Small intestine (tissue), 7 donors: Measurements from ENCODE around the gene KCMF1. TPM values are rescaled to one million over a fixed set of nuclear protein-coding genes. Genes with fewer than 3 reads are reported as not detected.

Source experiments
- DNase-seq, 2 donors: peaks; one replicate each; pipeline versions ENCODE4 v3.0.0 to v3.0.0-alpha.2; 2013
- FAIRE-seq: peaks from 2 replicates; lab custom pipeline; 2012; peaks lifted over from hg19 to GRCh38; lab: Jason Lieb, UNC
- H3K27ac ChIP-seq, 3 donors: one replicate each; pipeline ENCODE4 v1.5.1; 2013; ENCODE audit warnings: low read length in 2 of 3, mild to moderate bottlenecking in 2 of 3, control low read depth in 1 of 3, inconsistent platforms in 1 of 3, low read depth in 1 of 3, moderate library complexity in 1 of 3
- H3K27me3 ChIP-seq, 3 donors: one replicate each; pipeline ENCODE4 v1.6.1; 2013; ENCODE audit warnings: low read length in 3 of 3, inconsistent platforms in 1 of 3; ENCODE audit not compliant: control insufficient read depth in 3 of 3, insufficient read depth in 3 of 3
- H3K36me3 ChIP-seq, 3 donors: one replicate each; pipeline ENCODE4 v1.6.1; 2013; ENCODE audit warnings: low read length in 3 of 3, inconsistent platforms in 1 of 3, low read depth in 1 of 3, mild to moderate bottlenecking in 1 of 3, moderate library complexity in 1 of 3; ENCODE audit not compliant: control insufficient read depth in 3 of 3, insufficient read depth in 2 of 3
- H3K4me1 ChIP-seq, 3 donors: one replicate each; pipeline ENCODE4 v1.6.1; 2013; ENCODE audit warnings: low read length in 2 of 3, inconsistent platforms in 1 of 3, low read depth in 1 of 3, mild to moderate bottlenecking in 1 of 3, moderate library complexity in 1 of 3; ENCODE audit not compliant: control insufficient read depth in 3 of 3, insufficient read depth in 2 of 3
- H3K4me3 ChIP-seq, 3 donors: one replicate each; pipeline ENCODE4 v1.5.1; 2013; ENCODE audit warnings: low read length in 3 of 3, control low read depth in 1 of 3, inconsistent platforms in 1 of 3, low read depth in 1 of 3, mild to moderate bottlenecking in 1 of 3, moderate library complexity in 1 of 3
- H3K9me3 ChIP-seq, 2 donors: one replicate each; pipeline ENCODE4 v1.6.1; 2013; ENCODE audit warnings: low read depth in 1 of 2, low read length in 1 of 2; ENCODE audit not compliant: control insufficient read depth in 2 of 2, insufficient read depth in 1 of 2
- WGBS, 3 donors: extraction: QIAGEN DNeasy Blood & Tissue Kit; methylation state at CpG; one replicate each; pipeline ENCODE4 v1.1.7; 2013; 5-methylcytosine and 5-hydroxymethylcytosine counted together
- polyA plus RNA-seq, 4 donors: library from polyadenylated mRNA; stranded (reverse) in 3 of 4; unstranded in 1 of 4; fragments of 200-250 nt in 3 of 4; fragments of 120-200 nt in 1 of 4; gene quantifications; one replicate each; pipeline versions ENCODE4 v1.2.1 to v1.2.3, GENCODE V29; 2013
- donor health status: healthy with polysubstance abuse.
- donor health status: control.
- donor health status: control.
- donor health status: Bipolar disorder and iron deficiency.
- donor health status: healthy.

KCMF1 gene
- polyA plus RNA-seq, 4 donors: 31.9 to 58.9 (median 44.8) TPM

DNA sequence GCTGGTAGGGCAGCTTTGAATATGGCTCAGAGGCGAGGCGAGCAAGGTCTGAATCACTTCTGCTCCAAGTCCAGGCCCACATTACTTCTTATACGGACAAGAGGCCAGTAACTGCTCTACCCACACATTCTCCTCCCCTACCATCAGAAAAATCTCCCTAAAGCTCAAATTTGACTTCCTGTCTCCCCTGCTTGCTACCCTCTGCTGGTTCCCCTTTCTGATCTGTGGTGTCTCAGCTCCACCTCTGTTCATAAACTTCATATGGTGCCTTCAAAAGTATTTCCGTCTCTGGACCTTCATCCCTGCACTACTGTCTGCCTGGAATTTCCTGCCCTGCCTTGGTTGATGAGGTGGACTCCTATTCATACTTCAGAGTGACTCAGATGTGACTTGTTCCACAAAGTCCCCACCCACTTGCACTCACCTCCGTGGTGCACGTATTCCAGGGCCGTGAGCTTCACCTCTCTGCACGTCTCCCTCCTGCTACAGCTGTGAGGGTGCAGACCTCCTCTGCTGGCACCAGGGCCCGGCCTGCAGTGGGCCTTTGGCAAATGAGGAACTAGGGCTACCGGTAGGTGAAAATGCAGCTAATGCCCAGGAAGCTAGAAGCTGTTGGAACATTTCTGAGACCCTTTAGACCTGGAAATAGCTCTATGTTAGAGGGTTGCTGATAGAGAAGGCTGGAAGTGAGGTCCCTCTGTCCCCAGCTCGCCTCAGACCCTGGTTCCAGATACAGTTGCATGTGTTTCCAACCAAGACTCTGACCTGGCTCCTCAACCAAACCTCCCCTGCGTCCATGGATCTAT is 24.6 kb upstream of the KCMF1 start:
- peak; percentile 71 to 97 for DNase-seq
- 30 to 43% (median 36%) methylated on average over 12 of the region's 12 CpGs for WGBS, 3 donors

DNA sequence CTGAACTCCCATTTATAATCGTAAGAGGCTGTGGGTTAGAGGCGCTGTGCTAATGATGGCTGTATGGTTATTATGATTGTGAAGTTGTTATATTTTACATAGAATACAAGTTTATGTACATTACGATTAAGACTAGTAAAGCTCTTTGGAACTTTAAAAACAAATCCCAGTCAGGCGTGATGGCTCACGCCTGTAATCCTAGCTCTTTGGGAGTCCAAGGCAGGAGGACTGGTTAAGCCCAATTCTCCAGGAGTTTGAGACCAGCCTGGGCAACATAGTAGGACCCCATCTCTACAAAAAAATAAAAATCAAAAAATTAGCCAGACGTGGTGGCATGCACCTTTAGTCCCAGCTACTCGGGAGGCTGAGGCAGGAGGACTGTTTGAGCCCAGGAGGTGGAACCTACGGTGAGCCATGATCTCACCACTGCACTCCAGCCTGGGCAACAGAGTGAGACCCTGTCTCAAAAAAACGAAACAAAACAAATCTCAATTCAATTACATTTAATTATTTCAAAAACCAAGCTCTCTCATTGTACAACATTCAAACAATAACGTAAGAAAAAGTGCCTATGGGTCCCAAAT is 23.9 kb upstream of the KCMF1 start:
- H3K9me3 ChIP-seq: no peaks in the 10 kb centered on the region
- 85 to 89% (median 86%) methylated on average over 10 of the region's 10 CpGs for WGBS, 3 donors
- H3K4me1 ChIP-seq: peaks cover 0 to 10% (median 0%) of the 10 kb centered on the region in 3 donors
- peak overlapping the region in 2 of 3 donors; percentile 95 for H3K27ac ChIP-seq
- no peak overlapping the region for H3K4me3 ChIP-seq
- H3K36me3 ChIP-seq: no peaks in the 10 kb centered on the region
- FAIRE-seq (no peak), DNase-seq (no peak)
- H3K27me3 ChIP-seq: no peaks in the 10 kb centered on the region

More for the DNA sequence above, 24.6 kb upstream of the KCMF1 start:
- Histone ChIP-seq H3K4me3 (no peak overlapping the region), H3K27me3 (no peaks in the 10 kb centered on the region), H3K4me1 (peaks cover 0 to 10% (median 0%) of the 10 kb centered on the region in 3 donors), H3K36me3 (no peaks in the 10 kb centered on the region), H3K9me3 (no peaks in the 10 kb centered on the region), H3K27ac (peak overlapping the region; percentile 56 to 95 (median 95))
- FAIRE-seq: no peak

DNA sequence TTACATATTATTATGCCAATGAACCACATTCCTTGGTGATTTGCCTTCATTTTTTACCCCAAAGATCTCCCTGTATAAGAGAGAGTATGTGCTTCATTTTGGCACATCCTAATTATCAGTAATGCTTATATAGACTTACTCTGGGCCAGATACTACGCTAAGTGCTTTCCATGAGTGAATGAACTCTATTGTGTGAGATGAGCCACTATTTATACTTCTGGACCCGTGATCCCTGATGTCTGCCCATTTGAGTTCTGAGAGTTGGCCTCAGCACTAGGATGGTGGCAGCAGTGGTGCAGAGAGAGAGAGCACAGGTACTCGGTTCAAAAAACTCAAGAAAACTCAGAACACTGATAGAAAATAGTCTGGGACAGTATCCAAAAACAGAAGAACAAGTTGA is 17.4 kb upstream of the KCMF1 start:
- Histone ChIP-seq H3K4me1 (peaks cover 0 to 7% (median 0%) of the 10 kb centered on the region in 3 donors), H3K27ac (no peak overlapping the region), H3K4me3 (no peak overlapping the region), H3K36me3 (no peaks in the 10 kb centered on the region), H3K27me3 (no peaks in the 10 kb centered on the region), H3K9me3 (no peaks in the 10 kb centered on the region)
- 77 to 85% (median 85%) methylated on average over 3 of the region's 3 CpGs for WGBS, 3 donors
- no peak for DNase-seq
- no peak for FAIRE-seq

DNA sequence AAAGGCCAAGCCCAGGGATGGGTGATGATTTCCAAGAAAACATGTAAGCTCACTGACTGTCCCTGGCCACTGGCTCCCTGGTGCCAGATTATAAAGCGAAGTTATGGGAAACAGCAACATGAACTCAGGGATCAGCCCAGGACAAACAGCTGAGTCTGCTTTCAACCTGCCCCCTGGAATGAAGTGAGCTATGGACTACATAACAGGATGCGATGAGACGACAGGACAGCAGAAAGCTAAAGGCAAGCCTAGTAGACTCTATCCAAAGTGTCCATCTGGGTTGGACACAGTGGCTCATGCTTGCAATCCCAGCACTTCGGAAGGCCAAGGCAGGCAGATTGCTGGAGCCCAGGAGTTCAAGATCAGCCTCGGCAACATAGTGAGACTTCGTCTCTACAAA is 16.6 kb upstream of the KCMF1 start:
- DNase-seq (no peak), FAIRE-seq (no peak)
- Histone ChIP-seq H3K27me3 (no peaks in the 10 kb centered on the region), H3K27ac (no peak overlapping the region), H3K4me3 (no peak overlapping the region), H3K9me3 (no peaks in the 10 kb centered on the region), H3K4me1 (peaks cover 0 to 7% (median 0%) of the 10 kb centered on the region in 3 donors), H3K36me3 (no peaks in the 10 kb centered on the region)
- whole genome bisulfite sequencing, 3 donors: 89 to 95% (median 90%) methylated on average over 6 of the region's 6 CpGs

DNA sequence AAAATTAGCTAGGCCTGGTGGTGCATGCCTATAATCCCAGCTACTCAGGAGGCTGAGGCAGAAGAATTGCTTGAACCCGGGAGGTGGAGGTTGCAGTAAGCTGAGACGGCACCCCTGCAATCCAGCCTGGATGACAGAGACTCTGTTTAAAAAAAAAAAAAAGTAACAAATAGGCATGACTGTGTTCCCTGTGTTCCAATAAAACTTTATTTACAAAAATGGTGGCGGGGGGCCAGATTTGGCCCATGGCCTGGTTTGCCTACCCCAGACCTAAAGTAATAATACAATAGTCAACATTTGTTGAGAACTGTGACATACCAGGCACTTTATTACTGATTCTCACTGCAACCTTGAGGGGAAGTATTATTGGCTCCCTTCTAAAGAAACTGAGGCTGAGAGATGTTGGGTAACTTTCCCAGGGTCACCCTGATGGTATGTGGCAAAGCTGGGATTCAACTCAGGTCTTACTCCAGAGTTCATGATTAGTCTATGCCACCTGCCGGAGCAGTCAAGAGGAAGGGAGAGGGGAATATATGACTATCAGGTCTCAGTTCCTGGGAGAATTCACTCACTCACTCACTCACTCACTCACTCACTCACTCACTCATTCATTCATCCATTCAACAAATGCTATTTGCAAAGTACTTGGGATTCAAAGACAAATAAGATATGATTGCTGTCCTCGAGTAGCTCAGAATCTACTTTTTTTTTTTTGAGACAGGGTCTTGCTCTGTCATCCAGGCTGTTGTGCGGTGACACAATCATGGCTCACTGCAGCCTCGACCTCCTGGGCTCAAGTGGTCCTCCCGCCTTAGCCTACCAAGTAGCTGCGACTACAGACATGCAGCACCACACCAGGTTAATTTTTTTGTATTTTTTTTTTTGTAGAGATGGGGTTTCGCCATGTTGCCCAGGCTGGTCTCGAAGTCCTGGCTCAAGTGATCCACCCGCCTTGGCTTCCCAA is 14.3 kb upstream of the KCMF1 start:
- 92 to 94% (median 92%) methylated on average over 12 of the region's 12 CpGs for WGBS, 3 donors
- Histone ChIP-seq H3K27me3 (no peaks in the 10 kb centered on the region), H3K4me1 (peaks cover 0 to 7% (median 0%) of the 10 kb centered on the region in 3 donors), H3K36me3 (no peaks in the 10 kb centered on the region), H3K9me3 (no peaks in the 10 kb centered on the region), H3K4me3 (no peak overlapping the region), H3K27ac (no peak overlapping the region)
- no peak for FAIRE-seq
- no peak for DNase-seq

DNA sequence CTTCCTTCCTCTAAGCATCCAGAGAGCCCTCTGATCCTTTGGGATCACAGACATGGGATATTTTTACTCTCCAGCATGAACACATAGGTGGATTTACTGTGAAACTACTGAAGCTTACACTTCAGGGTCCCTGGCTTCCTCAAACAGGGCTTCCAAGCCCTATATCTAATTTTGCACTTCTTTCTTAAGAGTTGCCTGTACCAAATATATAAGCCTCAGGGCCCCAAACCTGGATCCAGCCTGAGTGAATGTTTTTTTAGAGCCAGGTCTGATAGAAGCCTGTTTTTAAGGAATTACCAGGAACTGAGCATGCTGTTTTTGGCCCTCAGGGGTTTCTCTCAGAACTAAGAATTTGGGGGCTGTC is 13.2 kb upstream of the KCMF1 start:
- no peaks in the 10 kb centered on the region for H3K27me3 ChIP-seq
- H3K27ac ChIP-seq: peak overlapping the region in 2 of 3 donors; percentile 79 to 88
- FAIRE-seq (no peak), DNase-seq (no peak)
- H3K4me1 ChIP-seq: peaks cover 0 to 7% (median 0%) of the 10 kb centered on the region in 3 donors
- H3K36me3 ChIP-seq: peaks cover 0 to 3% (median 0%) of the 10 kb centered on the region in 3 donors
- H3K4me3 ChIP-seq: no peak overlapping the region
- H3K9me3 ChIP-seq: no peaks in the 10 kb centered on the region

DNA sequence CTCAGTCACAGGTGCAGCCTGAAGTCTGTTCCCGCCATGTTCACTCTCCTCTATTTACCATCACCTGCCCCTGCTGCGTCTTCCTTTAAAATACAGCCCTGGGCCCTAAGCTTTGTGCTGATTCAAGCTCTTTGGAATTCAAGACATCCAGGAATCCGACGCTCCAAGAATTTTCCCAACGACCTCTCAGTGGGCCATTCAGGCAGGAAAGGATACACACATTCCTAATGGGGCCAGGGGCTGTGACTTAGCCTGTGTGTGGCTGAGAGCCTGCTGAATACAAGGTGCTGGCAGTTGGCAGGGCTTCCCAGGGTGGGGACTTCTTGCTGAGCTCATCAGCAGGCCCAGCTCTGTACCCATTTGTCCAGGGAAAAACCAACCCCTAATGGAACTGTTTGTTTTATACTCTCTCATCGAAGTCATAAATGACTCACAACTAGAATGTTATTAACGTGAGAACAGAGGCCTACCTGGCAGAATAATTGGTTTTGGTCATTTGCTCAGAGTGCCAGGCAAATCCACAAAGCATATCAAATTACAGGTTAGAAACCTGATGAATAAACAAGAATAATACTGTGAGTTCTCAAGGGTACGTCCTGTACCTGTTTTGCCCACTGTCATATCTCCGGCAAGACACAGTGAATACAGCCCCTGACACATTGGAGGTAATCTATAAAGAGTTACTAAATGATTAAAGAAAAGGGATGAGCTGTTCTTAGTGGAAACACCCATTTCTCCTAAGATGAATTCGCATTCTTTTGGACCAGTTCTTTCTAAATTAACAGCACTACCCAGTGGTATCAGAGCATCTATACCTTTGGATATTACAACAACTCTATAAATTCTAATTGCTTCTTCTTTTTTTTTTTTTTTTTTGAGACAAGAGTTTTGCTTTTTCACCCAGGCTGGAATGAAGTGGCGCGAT is 12.6 kb upstream of the KCMF1 start:
- Histone ChIP-seq H3K9me3 (no peaks in the 10 kb centered on the region), H3K27ac (peak overlapping the region in 2 of 3 donors; percentile 79 to 88), H3K36me3 (peaks cover 0 to 3% (median 0%) of the 10 kb centered on the region in 3 donors), H3K4me1 (peaks cover 0 to 7% (median 1%) of the 10 kb centered on the region in 3 donors), H3K4me3 (no peak overlapping the region), H3K27me3 (no peaks in the 10 kb centered on the region)
- FAIRE-seq: no peak
- 30 to 52% (median 38%) methylated on average over 12 of the region's 12 CpGs for WGBS, 3 donors
- peak; percentile 32 to 94 for DNase-seq
